Omental fat pad (tissue), 4 donors: ENCODE data around the gene LCN2. TPM values are rescaled to one million over a fixed set of nuclear protein-coding genes. Genes with fewer than 3 reads are reported as not detected.

ENCODE experiments used
- ATAC-seq: fragments of 150-250 bp; one replicate; pipeline ENCODE4 v1.9.1; 2016; ENCODE audit warnings: mild to moderate bottlenecking, moderate library complexity; ENCODE audit not compliant: low FRiP score
- DNase-seq: peaks from one replicate; pipeline ENCODE4 v3.0.0-alpha.2; 2019; ENCODE audit warnings: low spot score
- CTCF ChIP-seq, 3 donors: fragments of 450-650 bp; IDR thresholded peaks; one replicate each; pipeline ENCODE4 v1.5.1; 2016 to 2017; ENCODE audit warnings: antibody characterized with exemption in 3 of 3, mild to moderate bottlenecking in 3 of 3, moderate library complexity in 2 of 3
- total RNA-seq, 4 donors: library from RNA; depleted of rRNA; stranded (reverse); fragments of >200 nt; gene quantifications; one replicate each; pipeline ENCODE4 v1.1.0, GENCODE V29; 2016

Gene LCN2
- total RNA-seq, 4 donors from 2014 or later: 1.7 TPM; not detected in 2

- no peak for ATAC-seq
- no peak for DNase-seq
- TF ChIP-seq CTCF (IDR thresholded peaks at IDR 0.05): no peak
These were observed 52.5 kb downstream of the LCN2 start for GRCh38 chr9:128201441-128202369.

GRCh38 chr9:128202648-128203023 lies 53.4 kb downstream of the LCN2 start:
- TF ChIP-seq CTCF (IDR thresholded peaks at IDR 0.05): no peak
- DNase-seq: no peak
- no peak for ATAC-seq

Other genes starting within 250 kb of the LCN2 start
- 100 to 1,000 TPM; 138 to 213 (median 155) TPM for gene ST6GALNAC6, start 249.8 kb upstream of the LCN2 start, total RNA-seq
- 10 to 100 TPM; 26.6 to 78.5 (median 45.0) TPM for gene ST6GALNAC4, start 232.4 kb upstream of the LCN2 start, total RNA-seq
- gene PIP5KL1, start 218.7 kb upstream of the LCN2 start, total RNA-seq: 1 to 10 TPM in 3 of 4 donors, under 1 TPM in 1; 0.82 to 3.0 (median 1.3) TPM
- gene DPM2, start 211.6 kb upstream of the LCN2 start, total RNA-seq: 10 to 100 TPM in 3 of 4 donors, 1 to 10 TPM in 1; 8.8 to 18.0 (median 13.5) TPM
- 1 to 10 TPM; 4.8 to 9.0 (median 7.1) TPM for gene EEIG1, start 168.5 kb upstream of the LCN2 start, total RNA-seq
- 10 to 100 TPM in 1 of 4 donors, 1 to 10 TPM in 3; 5.3 to 13.1 (median 6.7) TPM for gene NAIF1, start 82.1 kb upstream of the LCN2 start, total RNA-seq
- gene SLC25A25, start 81.2 kb upstream of the LCN2 start, total RNA-seq: 100 to 1,000 TPM in 2 of 4 donors, 10 to 100 TPM in 2; 37.8 to 147 (median 102) TPM
- gene PTGES2, start 21.7 kb upstream of the LCN2 start, total RNA-seq: 10 to 100 TPM; 34.6 to 59.4 (median 53.0) TPM
- gene BBLN, start 10.8 kb downstream of the LCN2 start, total RNA-seq: 100 to 1,000 TPM; 117 to 174 (median 138) TPM
- 10 to 100 TPM; 40.1 to 70.1 (median 52.5) TPM for gene CIZ1, start 42.1 kb downstream of the LCN2 start, total RNA-seq
- gene DNM1, start 53.9 kb downstream of the LCN2 start, total RNA-seq: 10 to 100 TPM in 3 of 4 donors, 1 to 10 TPM in 1; 4.0 to 60.5 (median 20.0) TPM
- 10 to 100 TPM; 63.0 to 99.8 (median 75.9) TPM for gene GOLGA2, start 126.6 kb downstream of the LCN2 start, total RNA-seq
- 10 to 100 TPM in 3 of 4 donors, 1 to 10 TPM in 1; 10.0 to 33.3 (median 25.2) TPM for gene SWI5, start 126.8 kb downstream of the LCN2 start, total RNA-seq
- gene TRUB2, start 173.0 kb downstream of the LCN2 start, total RNA-seq: 10 to 100 TPM in 2 of 4 donors, 1 to 10 TPM in 2; 9.1 to 10.3 (median 9.9) TPM
- gene COQ4, start 173.4 kb downstream of the LCN2 start, total RNA-seq: 10 to 100 TPM; 30.6 to 34.7 (median 32.8) TPM
- gene SLC27A4, start 191.1 kb downstream of the LCN2 start, total RNA-seq: 10 to 100 TPM; 13.2 to 25.4 (median 16.1) TPM
- gene URM1, start 221.9 kb downstream of the LCN2 start, total RNA-seq: 10 to 100 TPM; 19.8 to 26.0 (median 23.8) TPM